K562 (cell line): ENCODE data around the gene HSD17B8.

ENCODE experiments used
- ATF2 ChIP-seq: sonication (generic); formaldehyde crosslinking; IDR thresholded peaks from 2 replicates; pipeline ENCODE4 v1.8.1; 2022; ENCODE audit warnings: missing genetic modification reagents
- SUPT5H ChIP-seq: fragments of 450-650 bp; IDR thresholded peaks from 2 replicates; pipeline ENCODE4 v1.6.1; 2016
- TF ChIP-seq, protein P1 (sequence below): sonication (generic); formaldehyde crosslinking; IDR thresholded peaks from 2 replicates; pipeline ENCODE4 v1.8.0; 2022; ENCODE audit warnings: missing genetic modification reagents, mild to moderate bottlenecking, moderate library complexity, borderline replicate concordance

DNA sequence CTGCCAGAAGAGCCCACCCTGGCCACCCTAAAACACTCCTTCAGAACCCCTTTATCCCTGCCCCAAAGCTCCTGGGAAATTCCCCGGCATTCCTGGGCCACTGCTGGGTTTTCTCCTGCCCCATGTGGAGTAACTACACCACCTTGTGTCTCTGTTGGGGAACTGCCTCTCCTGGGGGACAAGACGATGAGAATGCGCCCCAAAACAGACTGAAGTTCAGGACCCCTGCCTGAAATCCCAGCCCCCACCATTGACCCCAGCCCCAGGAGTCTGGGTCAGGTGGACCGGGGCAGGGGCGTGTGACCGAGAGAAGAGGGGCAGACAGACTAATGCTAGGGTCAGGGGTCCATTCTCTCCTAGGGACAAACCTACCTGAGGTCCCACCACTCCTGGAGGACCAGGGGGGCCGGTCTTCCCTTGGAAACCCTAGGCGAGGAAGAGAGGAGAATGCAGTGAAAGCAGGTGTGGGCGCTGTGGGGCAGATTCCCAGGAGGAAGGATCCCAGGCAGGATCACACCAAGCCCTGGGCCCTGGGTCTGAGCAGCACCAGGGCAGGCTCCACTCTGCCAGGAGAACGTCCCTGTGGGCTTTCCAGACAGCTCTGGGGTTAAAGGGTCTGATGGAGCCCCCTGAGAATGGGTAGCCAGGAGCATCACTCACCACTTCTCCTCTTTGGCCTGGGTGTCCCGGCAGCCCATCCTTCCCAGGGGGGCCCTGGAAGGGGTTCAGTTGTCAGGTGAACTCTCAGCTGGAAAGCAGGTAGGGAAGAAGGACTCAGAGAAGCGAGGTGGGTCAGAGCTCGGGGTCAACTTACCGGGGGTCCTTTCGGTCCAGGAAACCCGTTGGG is 31.5 kb upstream of the HSD17B8 start:
- TF ChIP-seq SUPT5H (no peak), ATF2 (CRISPR knock-in tag) (no peak)
- TF ChIP-seq, protein P1, sequence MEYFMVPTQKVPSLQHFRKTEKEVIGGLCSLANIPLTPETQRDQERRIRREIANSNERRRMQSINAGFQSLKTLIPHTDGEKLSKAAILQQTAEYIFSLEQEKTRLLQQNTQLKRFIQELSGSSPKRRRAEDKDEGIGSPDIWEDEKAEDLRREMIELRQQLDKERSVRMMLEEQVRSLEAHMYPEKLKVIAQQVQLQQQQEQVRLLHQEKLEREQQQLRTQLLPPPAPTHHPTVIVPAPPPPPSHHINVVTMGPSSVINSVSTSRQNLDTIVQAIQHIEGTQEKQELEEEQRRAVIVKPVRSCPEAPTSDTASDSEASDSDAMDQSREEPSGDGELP (CRISPR knock-in tag), result no peak
